ENCODE results near the gene EPS8L2. TPM values are rescaled to one million over a fixed set of nuclear protein-coding genes. Genes with fewer than 3 reads are reported as not detected.

EPS8L2 gene
- total and polyA plus RNA-seq, 2 donors (not counting 1 experiment from before 2014, with no cell fraction given) = 13.9 to 22.7 TPM

GRCh38 chr11:698493-699115, 7.4 kb upstream of the EPS8L2 start:
- TF ChIP-seq EZH2 (IDR thresholded peaks at IDR 0.05; ENCODE audit: borderline replicate concordance, insufficient read depth, low read depth, low read length, poor library complexity, severe bottlenecking) = no peak
- TF ChIP-seq, protein P1, sequence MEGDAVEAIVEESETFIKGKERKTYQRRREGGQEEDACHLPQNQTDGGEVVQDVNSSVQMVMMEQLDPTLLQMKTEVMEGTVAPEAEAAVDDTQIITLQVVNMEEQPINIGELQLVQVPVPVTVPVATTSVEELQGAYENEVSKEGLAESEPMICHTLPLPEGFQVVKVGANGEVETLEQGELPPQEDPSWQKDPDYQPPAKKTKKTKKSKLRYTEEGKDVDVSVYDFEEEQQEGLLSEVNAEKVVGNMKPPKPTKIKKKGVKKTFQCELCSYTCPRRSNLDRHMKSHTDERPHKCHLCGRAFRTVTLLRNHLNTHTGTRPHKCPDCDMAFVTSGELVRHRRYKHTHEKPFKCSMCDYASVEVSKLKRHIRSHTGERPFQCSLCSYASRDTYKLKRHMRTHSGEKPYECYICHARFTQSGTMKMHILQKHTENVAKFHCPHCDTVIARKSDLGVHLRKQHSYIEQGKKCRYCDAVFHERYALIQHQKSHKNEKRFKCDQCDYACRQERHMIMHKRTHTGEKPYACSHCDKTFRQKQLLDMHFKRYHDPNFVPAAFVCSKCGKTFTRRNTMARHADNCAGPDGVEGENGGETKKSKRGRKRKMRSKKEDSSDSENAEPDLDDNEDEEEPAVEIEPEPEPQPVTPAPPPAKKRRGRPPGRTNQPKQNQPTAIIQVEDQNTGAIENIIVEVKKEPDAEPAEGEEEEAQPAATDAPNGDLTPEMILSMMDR (IDR thresholded peaks at IDR 0.05) = no peak
- no peak overlapping the region for H3K4me3 ChIP-seq (ENCODE audit: control extremely low read depth in 1 of 5, extremely low read depth in 1 of 5, insufficient read depth in 1 of 5, low read depth in 2 of 5, low read length in 4 of 5)
- H3K27ac ChIP-seq (ENCODE audit: low read length in 2 of 2) = no peak overlapping the region
- peaks cover 0 to 19% of the 10 kb centered on the region in 2 experiments for H3K36me3 ChIP-seq (replicated peaks in 1 of 2; ENCODE audit: control extremely low read depth in 1 of 2, control insufficient read depth in 1 of 2, extremely low read depth in 1 of 2, insufficient read depth in 2 of 2, low read length in 1 of 2)
- H3K27ac Mint-ChIP-seq = peak overlapping the region; percentile 95
- peaks cover 22 to 30% of the 10 kb centered on the region in 2 donors for H3K4me1 ChIP-seq (ENCODE audit: control insufficient read depth in 2 of 2, insufficient read depth in 2 of 2, low read length in 2 of 2)
- intact Hi-C loops (cut with micrococcal nuclease) = loop anchor here (5.0 kb wide), 2 partner anchors 131 to 1704 kb away; partner anchors contain the start of gene TSSC4
- 94% methylated on average over 11 of the region's 17 CpGs for WGBS (ENCODE audit: insufficient coverage)
- H3K27me3 Mint-ChIP-seq = no peaks in the 10 kb centered on the region
- H3K9me3 Mint-ChIP-seq (ENCODE audit: insufficient read depth) = no peaks in the 10 kb centered on the region
- no peak overlapping the region for H3K4me2 ChIP-seq (replicated peaks; ENCODE audit: low read depth, low read length, poor library complexity, severe bottlenecking)
- H3K27me3 ChIP-seq (replicated peaks in 1 of 4; ENCODE audit: control extremely low read depth in 1 of 4, control insufficient read depth in 3 of 4, insufficient read depth in 4 of 4, low read length in 3 of 4) = no peaks in the 10 kb centered on the region
- H3K9me3 ChIP-seq (ENCODE audit: control extremely low read depth in 1 of 3, control insufficient read depth in 2 of 3, insufficient read depth in 1 of 3, low read length in 2 of 3) = no peaks in the 10 kb centered on the region
- no peak for DNase-seq
- H4K20me1 ChIP-seq (ENCODE audit: control insufficient read depth, insufficient read depth, low read length, poor library complexity, severe bottlenecking) = peaks cover 7% of the 10 kb centered on the region
- H3K4me1 Mint-ChIP-seq = peaks cover 28% of the 10 kb centered on the region
- ChIA-PET CTCF (interaction anchor here (0.6 to 3.5 kb wide), 4 partner anchors 14 to 144 kb away, joined by 3 to 18 read pairs (median 3); no protein-coding TSS in a partner anchor), POLR2A (interaction anchor here (0.6 kb wide), 1 partner anchor 180 kb away, joined by 5 read pairs; no protein-coding TSS in a partner anchor)
- no peak overlapping the region for H3K9ac ChIP-seq (ENCODE audit: low read length)
- no peak overlapping the region for H2AFZ ChIP-seq (ENCODE audit: insufficient read depth, low read depth, low read length, poor library complexity, severe bottlenecking)
- ATAC-seq (ENCODE audit: low read depth) = no peak
- peaks cover 14% of the 10 kb centered on the region for H3K79me2 ChIP-seq (ENCODE audit: control insufficient read depth, insufficient read depth, low read length)
- no peak overlapping the region for H3K4me3 Mint-ChIP-seq

- 100% methylated on average over 2 of the region's 7 CpGs for WGBS (ENCODE audit: insufficient coverage)
- CTCF ChIA-PET = interaction anchor here (0.9 to 1.1 kb wide), 3 partner anchors 13 to 145 kb away, joined by 3 read pairs; no protein-coding TSS in a partner anchor
- no peaks in the 10 kb centered on the region for H3K27me3 Mint-ChIP-seq
- no peak overlapping the region for H3K27ac ChIP-seq (ENCODE audit: low read length in 2 of 2)
- H3K4me3 ChIP-seq (ENCODE audit: control extremely low read depth in 1 of 5, extremely low read depth in 1 of 5, insufficient read depth in 1 of 5, low read depth in 2 of 5, low read length in 4 of 5) = no peak overlapping the region
- no peaks in the 10 kb centered on the region for H3K9me3 ChIP-seq (ENCODE audit: control extremely low read depth in 1 of 3, control insufficient read depth in 2 of 3, insufficient read depth in 1 of 3, low read length in 2 of 3)
- H3K36me3 ChIP-seq (replicated peaks in 1 of 2; ENCODE audit: control extremely low read depth in 1 of 2, control insufficient read depth in 1 of 2, extremely low read depth in 1 of 2, insufficient read depth in 2 of 2, low read length in 1 of 2) = peaks cover 0 to 19% of the 10 kb centered on the region in 2 experiments
- POLR2A ChIA-PET = no interaction called here
- DNase-seq (no peak), ATAC-seq (ENCODE audit: low read depth) (no peak)
- H3K27ac Mint-ChIP-seq = peak overlapping the region; percentile 46
- H3K79me2 ChIP-seq (ENCODE audit: control insufficient read depth, insufficient read depth, low read length) = peaks cover 9% of the 10 kb centered on the region
- H3K9ac ChIP-seq (ENCODE audit: low read length) = no peak overlapping the region
- H3K4me3 Mint-ChIP-seq = no peak overlapping the region
- intact Hi-C loops (cut with micrococcal nuclease) = loop anchor here (5.0 kb wide), 2 partner anchors 132 to 1703 kb away; partner anchors contain the start of gene TSSC4
- peaks cover 25% of the 10 kb centered on the region for H3K4me1 Mint-ChIP-seq
- H2AFZ ChIP-seq (ENCODE audit: insufficient read depth, low read depth, low read length, poor library complexity, severe bottlenecking) = no peak overlapping the region
- no peak overlapping the region for H3K4me2 ChIP-seq (replicated peaks; ENCODE audit: low read depth, low read length, poor library complexity, severe bottlenecking)
- H3K27me3 ChIP-seq (replicated peaks in 1 of 4; ENCODE audit: control extremely low read depth in 1 of 4, control insufficient read depth in 3 of 4, insufficient read depth in 4 of 4, low read length in 3 of 4) = no peaks in the 10 kb centered on the region
- TF ChIP-seq, protein P1 (IDR thresholded peaks at IDR 0.05) = no peak
- no peak for TF ChIP-seq EZH2 (IDR thresholded peaks at IDR 0.05; ENCODE audit: borderline replicate concordance, insufficient read depth, low read depth, low read length, poor library complexity, severe bottlenecking)
- peaks cover 2% of the 10 kb centered on the region for H4K20me1 ChIP-seq (ENCODE audit: control insufficient read depth, insufficient read depth, low read length, poor library complexity, severe bottlenecking)
- peaks cover 17 to 25% of the 10 kb centered on the region in 2 donors for H3K4me1 ChIP-seq (ENCODE audit: control insufficient read depth in 2 of 2, insufficient read depth in 2 of 2, low read length in 2 of 2)
- no peaks in the 10 kb centered on the region for H3K9me3 Mint-ChIP-seq (ENCODE audit: insufficient read depth)
Observed at GRCh38 chr11:699116-699508, 6.9 kb upstream of the EPS8L2 start.
